Measurements from ENCODE around the gene NAALADL2. TPM values are rescaled to one million over a fixed set of nuclear protein-coding genes. Genes with fewer than 3 reads are reported as not detected.

NAALADL2 gene
- polyA plus RNA-seq (2011; rRNA removed) (0.09 and 0.13 TPM in 2 replicates), polyA plus RNA-seq (2017; fragmentation: RNase III; extraction: RNeasy Plus Mini Kit Qiagen cat#74134 plus additional on column Dnase treatment) (0.08 to 0.35 TPM (median 0.28 TPM) in 3 replicates), polyA minus RNA-seq (2011; rRNA and poly(A)+ RNA removed) (0.73 TPM in 1 of 2 replicates, not detected in the other)
- polyA plus RNA-seq (2012; cell fraction: cytosol; rRNA removed): 0.09 TPM in 1 of 2 replicates, not detected in the other
- not detected in 2 replicates for polyA plus RNA-seq (2012; cell fraction: nucleus; rRNA removed)

DNA sequence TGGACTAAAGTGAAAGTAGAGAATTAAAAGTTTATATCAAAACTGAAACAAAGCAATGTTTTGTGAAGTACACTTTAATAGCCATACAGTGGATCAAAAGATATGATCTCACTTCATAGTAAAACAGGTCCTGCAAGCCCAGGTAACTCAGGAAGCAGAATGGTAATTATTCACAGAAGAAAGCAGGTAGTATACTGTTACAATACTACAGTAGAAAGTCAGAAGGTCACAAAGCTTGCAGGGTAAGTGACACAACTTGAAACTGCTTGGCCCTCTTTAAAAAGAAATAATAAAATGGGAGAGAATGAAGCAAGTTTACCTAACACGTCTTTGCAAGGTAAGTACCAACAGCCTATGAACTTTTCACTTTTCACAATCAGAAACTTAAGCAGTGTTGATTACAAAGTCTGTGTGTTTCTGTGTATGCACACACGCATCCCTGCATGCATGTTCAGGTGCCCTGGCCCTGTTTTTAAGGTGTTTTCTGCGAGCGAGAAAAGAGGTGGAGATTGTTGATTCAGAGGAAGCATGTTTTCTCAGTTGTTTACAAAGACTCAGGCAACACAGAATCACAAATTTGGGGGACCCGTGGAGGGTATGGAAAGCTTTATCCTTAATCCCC, at the start of gene NAALADL2:
NAALADL2 (plus strand) TSS at position 221 of the 622 bp plus-strand sequence.
- Histone ChIP-seq H3K4me2 (peak within 1 kb of the TSS; percentile 51), H3K27ac (no peak within 1 kb of the TSS)
- TF ChIP-seq TP53 (CRISPR knock-in tag; IDR thresholded peaks at IDR 0.05) (no peak), RAD21 (conservative IDR thresholded peaks at IDR 0.05 in 1 of 2, IDR thresholded peaks at IDR 0.05 in 1 of 2) (no peak), MYC (IDR thresholded peaks at IDR 0.05; ENCODE audit: borderline replicate concordance, low read length) (no peak), FOSL2 (IDR thresholded peaks at IDR 0.05) (no peak), FOSL2 (CRISPR knock-in tag; IDR thresholded peaks at IDR 0.05) (no peak), ZNF302 (CRISPR knock-in tag; IDR thresholded peaks at IDR 0.05) (no peak), CBX2 (IDR thresholded peaks at IDR 0.05; ENCODE audit: borderline replicate concordance, low read depth) (no peak), RNF2 (IDR thresholded peaks at IDR 0.05; ENCODE audit: borderline replicate concordance, low read depth) (no peak)
- TF ChIP-seq, protein P1, sequence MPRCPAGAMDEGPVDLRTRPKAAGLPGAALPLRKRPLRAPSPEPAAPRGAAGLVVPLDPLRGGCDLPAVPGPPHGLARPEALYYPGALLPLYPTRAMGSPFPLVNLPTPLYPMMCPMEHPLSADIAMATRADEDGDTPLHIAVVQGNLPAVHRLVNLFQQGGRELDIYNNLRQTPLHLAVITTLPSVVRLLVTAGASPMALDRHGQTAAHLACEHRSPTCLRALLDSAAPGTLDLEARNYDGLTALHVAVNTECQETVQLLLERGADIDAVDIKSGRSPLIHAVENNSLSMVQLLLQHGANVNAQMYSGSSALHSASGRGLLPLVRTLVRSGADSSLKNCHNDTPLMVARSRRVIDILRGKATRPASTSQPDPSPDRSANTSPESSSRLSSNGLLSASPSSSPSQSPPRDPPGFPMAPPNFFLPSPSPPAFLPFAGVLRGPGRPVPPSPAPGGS (IDR thresholded peaks at IDR 0.05): no peak
- TF ChIP-seq, protein P2, sequence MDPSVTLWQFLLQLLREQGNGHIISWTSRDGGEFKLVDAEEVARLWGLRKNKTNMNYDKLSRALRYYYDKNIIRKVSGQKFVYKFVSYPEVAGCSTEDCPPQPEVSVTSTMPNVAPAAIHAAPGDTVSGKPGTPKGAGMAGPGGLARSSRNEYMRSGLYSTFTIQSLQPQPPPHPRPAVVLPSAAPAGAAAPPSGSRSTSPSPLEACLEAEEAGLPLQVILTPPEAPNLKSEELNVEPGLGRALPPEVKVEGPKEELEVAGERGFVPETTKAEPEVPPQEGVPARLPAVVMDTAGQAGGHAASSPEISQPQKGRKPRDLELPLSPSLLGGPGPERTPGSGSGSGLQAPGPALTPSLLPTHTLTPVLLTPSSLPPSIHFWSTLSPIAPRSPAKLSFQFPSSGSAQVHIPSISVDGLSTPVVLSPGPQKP (IDR thresholded peaks at IDR 0.05; ENCODE audit: low read depth, low read length): no peak
- TF ChIP-seq, protein P3, sequence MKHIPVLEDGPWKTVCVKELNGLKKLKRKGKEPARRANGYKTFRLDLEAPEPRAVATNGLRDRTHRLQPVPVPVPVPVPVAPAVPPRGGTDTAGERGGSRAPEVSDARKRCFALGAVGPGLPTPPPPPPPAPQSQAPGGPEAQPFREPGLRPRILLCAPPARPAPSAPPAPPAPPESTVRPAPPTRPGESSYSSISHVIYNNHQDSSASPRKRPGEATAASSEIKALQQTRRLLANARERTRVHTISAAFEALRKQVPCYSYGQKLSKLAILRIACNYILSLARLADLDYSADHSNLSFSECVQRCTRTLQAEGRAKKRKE (CRISPR knock-in tag; IDR thresholded peaks at IDR 0.05; ENCODE audit: low read depth): no peak

DNA sequence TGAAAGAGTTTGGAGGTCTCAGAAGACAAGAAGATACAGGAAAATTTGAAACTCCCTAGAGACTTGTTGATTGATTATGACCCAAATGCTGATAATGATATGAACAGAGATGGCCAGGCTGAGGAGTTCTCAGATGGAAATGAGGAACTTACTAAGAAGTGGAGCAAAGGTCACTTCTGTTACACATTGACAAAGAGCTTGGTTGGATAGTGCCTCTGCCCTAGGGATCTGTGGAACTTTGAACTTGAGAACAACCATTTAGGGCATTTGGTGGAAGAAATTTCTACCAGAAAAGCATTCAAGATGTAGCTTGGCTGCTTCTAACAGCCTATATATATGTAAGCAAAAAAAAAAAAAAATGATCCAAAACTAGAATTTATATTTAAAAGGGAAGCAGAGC, 48.9 kb upstream of the NAALADL2 start:
- Histone ChIP-seq H3K27ac (no peak overlapping the region), H3K4me2 (no peak overlapping the region), H3K9me3 (no peaks in the 10 kb centered on the region), H3K4me3 (no peak overlapping the region), H3K4me1 (no peaks in the 10 kb centered on the region)
- DNase-seq (ENCODE audit: low read depth in 1 of 2, low spot score in 1 of 2): no peak
- CTCF ChIA-PET: no interaction called here
- no peak for ATAC-seq
- POLR2A ChIA-PET: no interaction called here
- no peak for FAIRE-seq
- TF ChIP-seq CBX8 (IDR thresholded peaks at IDR 0.05): no peak
- TF ChIP-seq, protein P2 (IDR thresholded peaks at IDR 0.05; ENCODE audit: low read depth, low read length): no peak
- no peak for TF ChIP-seq CBX2 (IDR thresholded peaks at IDR 0.05; ENCODE audit: borderline replicate concordance, low read depth)
- no peak for TF ChIP-seq HDAC2 (IDR thresholded peaks at IDR 0.05)
- TF ChIP-seq NPAS2 (CRISPR knock-in tag; IDR thresholded peaks at IDR 0.05; ENCODE audit: borderline replicate concordance): no peak
- TF ChIP-seq EHF (CRISPR knock-in tag; IDR thresholded peaks at IDR 0.05): no peak
- TF ChIP-seq POLR2A (IDR thresholded peaks at IDR 0.05; ENCODE audit: low read length): no peak
- TF ChIP-seq, protein P4, sequence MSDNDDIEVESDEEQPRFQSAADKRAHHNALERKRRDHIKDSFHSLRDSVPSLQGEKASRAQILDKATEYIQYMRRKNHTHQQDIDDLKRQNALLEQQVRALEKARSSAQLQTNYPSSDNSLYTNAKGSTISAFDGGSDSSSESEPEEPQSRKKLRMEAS (IDR thresholded peaks at IDR 0.05): no peak
- TF ChIP-seq RAD21 (conservative IDR thresholded peaks at IDR 0.05 in 1 of 2, IDR thresholded peaks at IDR 0.05 in 1 of 2): no peak
- TF ChIP-seq, protein P5, sequence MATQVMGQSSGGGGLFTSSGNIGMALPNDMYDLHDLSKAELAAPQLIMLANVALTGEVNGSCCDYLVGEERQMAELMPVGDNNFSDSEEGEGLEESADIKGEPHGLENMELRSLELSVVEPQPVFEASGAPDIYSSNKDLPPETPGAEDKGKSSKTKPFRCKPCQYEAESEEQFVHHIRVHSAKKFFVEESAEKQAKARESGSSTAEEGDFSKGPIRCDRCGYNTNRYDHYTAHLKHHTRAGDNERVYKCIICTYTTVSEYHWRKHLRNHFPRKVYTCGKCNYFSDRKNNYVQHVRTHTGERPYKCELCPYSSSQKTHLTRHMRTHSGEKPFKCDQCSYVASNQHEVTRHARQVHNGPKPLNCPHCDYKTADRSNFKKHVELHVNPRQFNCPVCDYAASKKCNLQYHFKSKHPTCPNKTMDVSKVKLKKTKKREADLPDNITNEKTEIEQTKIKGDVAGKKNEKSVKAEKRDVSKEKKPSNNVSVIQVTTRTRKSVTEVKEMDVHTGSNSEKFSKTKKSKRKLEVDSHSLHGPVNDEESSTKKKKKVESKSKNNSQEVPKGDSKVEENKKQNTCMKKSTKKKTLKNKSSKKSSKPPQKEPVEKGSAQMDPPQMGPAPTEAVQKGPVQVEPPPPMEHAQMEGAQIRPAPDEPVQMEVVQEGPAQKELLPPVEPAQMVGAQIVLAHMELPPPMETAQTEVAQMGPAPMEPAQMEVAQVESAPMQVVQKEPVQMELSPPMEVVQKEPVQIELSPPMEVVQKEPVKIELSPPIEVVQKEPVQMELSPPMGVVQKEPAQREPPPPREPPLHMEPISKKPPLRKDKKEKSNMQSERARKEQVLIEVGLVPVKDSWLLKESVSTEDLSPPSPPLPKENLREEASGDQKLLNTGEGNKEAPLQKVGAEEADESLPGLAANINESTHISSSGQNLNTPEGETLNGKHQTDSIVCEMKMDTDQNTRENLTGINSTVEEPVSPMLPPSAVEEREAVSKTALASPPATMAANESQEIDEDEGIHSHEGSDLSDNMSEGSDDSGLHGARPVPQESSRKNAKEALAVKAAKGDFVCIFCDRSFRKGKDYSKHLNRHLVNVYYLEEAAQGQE (IDR thresholded peaks at IDR 0.05): no peak
- TF ChIP-seq ZSCAN20 (CRISPR knock-in tag; IDR thresholded peaks at IDR 0.05): no peak
- no peak for TF ChIP-seq ZNF302 (CRISPR knock-in tag; IDR thresholded peaks at IDR 0.05)
- TF ChIP-seq, protein P6, sequence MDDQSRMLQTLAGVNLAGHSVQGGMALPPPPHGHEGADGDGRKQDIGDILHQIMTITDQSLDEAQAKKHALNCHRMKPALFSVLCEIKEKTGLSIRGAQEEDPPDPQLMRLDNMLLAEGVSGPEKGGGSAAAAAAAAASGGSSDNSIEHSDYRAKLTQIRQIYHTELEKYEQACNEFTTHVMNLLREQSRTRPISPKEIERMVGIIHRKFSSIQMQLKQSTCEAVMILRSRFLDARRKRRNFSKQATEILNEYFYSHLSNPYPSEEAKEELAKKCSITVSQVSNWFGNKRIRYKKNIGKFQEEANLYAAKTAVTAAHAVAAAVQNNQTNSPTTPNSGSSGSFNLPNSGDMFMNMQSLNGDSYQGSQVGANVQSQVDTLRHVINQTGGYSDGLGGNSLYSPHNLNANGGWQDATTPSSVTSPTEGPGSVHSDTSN (IDR thresholded peaks at IDR 0.05): no peak
- TF ChIP-seq, protein P7, sequence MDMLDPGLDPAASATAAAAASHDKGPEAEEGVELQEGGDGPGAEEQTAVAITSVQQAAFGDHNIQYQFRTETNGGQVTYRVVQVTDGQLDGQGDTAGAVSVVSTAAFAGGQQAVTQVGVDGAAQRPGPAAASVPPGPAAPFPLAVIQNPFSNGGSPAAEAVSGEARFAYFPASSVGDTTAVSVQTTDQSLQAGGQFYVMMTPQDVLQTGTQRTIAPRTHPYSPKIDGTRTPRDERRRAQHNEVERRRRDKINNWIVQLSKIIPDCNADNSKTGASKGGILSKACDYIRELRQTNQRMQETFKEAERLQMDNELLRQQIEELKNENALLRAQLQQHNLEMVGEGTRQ (IDR thresholded peaks at IDR 0.05): no peak
- TF ChIP-seq FOXS1 (CRISPR knock-in tag; IDR thresholded peaks at IDR 0.05): no peak
- no peak for TF ChIP-seq ESRRA (IDR thresholded peaks at IDR 0.05; ENCODE audit: borderline replicate concordance, low read length)

More for the DNA sequence above, at the start of gene NAALADL2:
- DNase-seq (ENCODE audit: low read depth in 1 of 2, low spot score in 1 of 2): no peak
- ChIA-PET CTCF (no interaction called here), POLR2A (no interaction called here)
- no peaks in the 10 kb centered on the region for H3K9me3 ChIP-seq
- ATAC-seq: no peak
- peaks cover 13% of the 10 kb centered on the region; the same call in 2 of the 3 replicates for H3K4me1 ChIP-seq
- FAIRE-seq: no peak
- 47% methylated on average over 5 of the region's 5 CpGs for WGBS (ENCODE audit: missing lambda C conversion rate)
- H3K4me3 ChIP-seq: no peak within 1 kb of the TSS

Data from A549 (cell line).